NCI-H2196 treated with DMSO at 0.1 percent for 48 hours (cell line): ENCODE measurements around the gene B3GALT6.

ENCODE experiments used
- DNase-seq: peaks from one replicate; lab custom pipeline; 2025; ENCODE audit not compliant: unreplicated experiment; lab: John Stamatoyannopoulos, UW

Gene B3GALT6

DNA sequence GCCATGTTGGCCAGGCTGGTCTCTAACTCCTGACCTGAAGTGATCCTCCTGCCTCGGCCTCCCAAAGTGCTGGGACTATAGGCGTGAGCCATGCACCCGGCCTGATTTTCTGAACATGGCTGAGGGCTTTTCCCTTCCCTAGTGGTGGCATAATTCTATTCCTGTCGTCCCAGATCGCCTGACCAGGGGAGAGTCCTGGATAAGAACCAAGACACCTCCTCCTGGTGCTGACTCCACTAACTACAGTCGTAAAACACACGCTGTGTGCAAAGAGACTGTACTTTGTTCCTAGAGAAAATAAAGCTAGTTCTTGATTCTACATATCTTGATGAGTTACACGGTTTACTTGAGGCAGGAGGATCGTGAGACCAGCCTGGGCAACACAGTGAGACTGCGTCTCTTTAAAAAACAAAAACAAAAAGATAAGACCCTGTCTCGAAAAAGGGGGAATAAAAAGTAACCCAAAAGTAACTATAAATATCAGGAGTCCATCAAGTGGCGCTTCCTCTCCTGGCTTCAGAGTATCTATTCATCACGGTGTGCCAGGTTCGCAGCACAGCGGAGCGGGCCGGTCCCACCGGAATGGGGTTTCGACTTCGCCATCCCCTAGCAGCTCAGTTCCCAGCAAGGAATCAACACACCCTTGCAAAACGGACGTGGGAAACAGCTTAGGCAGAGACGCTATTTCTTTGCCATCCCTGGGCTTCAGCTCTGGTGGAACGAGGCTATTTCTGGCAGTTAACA is 1.2 kb upstream of the B3GALT6 start:
- DNase-seq, result no peak

DNA sequence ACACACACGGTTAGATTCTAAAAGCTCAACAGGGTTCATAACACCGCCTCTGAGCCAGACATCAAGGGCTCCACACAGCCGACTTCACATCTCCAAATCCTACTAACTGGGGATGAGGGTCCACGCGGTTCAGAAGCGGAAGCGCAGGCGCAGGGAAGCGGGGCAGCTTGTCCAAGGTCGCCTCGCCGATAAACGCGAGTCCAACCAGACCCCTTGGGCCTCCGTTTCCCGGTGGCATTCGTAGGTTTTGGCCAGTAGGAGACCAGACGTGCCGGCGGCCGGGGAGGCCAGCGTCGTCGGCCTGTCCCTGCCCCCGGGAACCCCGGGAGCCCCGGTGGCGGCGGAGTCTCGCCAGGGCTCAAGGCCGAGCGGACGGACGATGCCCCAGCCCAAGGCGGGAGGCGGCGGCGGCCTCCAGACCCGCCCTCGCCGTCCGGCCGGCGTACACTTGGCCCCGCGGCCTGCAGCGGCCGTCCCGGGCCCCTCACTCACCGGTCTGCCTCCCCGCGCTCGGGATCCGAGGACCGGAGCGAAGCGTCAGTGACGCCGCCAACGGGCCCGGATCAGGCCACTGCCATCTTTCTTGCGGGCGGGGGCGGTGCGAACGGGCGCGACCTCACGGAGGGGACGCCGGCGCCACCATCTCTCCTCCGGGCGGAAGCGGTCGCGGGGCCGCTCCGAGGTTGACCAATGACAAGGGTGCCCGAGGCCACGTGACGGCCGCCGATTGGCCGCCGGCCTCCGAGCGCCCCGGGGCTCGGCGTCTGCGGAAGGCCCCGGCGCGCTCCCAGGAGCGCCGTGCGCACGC is 433 bp upstream of the B3GALT6 start, which contains the start of gene SDF4:
TSS of gene SDF4 (minus strand) at position 602 of the 808 bp plus-strand sequence. CDS start 3,229 bp downstream, outside the sequence.
- DNase-seq, result peak; percentile 86

DNA sequence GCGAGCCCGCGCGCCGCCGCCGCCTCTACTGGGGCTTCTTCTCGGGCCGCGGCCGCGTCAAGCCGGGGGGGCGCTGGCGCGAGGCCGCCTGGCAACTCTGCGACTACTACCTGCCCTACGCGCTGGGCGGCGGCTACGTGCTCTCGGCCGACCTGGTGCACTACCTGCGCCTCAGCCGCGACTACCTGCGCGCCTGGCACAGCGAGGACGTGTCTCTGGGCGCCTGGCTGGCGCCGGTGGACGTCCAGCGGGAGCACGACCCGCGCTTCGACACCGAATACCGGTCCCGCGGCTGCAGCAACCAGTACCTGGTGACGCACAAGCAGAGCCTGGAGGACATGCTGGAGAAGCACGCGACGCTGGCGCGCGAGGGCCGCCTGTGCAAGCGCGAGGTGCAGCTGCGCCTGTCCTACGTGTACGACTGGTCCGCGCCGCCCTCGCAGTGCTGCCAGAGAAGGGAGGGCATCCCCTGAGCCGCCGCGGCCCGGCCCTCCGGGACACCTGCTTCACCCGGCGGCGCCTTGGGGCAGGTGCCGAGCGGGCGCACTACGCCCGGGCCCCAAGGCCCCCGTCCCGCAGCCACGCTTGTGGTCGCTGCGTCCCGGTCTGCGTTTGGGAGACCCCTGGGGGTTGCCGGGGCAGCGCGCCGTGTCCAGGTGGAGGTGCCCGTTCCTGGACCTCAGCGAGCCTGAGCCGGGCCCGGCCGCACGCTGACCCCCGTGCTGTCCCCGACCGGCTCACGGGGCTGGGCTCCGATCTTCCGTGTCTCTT is 944 bp downstream of the B3GALT6 start:
- DNase-seq, result no peak

DNA sequence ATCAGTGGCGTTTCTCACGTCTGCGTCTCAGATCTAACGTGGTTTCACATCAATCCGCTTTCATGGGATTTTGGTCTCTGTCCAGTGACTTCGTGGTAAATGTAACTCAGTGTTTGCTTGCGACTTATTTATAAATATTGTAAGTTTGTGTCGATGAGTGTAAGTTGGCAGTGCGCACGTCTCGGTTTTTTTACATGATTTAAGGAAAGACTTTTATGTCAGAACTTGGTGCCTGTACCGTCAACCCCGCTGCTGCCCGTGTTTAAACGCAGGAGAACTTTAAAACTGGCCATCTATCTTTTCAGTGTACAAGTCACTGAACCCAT is 1.5 kb downstream of the B3GALT6 start:
- DNase-seq, result no peak

DNA sequence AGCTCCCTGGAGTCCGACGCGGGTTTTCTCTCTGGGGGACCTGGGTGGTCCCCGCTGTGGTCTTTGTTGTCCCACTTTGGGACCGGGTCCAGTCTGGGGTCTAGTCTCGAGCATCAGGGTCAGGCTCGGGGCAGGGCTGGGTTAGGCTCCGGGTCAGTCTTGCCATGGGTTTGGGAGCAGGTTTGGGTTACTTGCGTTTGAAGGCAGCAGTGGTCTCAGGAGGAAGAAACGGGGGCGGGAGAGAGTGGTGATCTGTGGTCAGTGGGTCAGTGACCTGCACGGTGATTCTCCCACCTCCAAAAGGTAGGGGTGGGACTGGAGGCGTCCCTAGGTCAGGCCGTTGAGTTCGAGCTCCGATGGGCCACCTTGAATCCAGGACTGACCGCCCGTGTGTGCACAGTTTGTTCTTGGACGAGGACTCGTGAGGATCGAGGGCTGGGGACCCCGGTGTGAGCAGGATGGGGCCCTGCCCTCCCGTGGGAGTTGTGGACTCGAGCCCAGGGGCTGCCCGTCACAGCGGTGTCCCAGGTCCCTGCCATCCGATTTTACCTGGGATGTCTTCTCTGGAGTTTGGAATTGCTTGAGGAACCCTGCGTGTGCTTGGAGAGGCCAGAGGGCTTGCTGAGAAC is 2.3 kb downstream of the B3GALT6 start:
- DNase-seq, result no peak

DNA sequence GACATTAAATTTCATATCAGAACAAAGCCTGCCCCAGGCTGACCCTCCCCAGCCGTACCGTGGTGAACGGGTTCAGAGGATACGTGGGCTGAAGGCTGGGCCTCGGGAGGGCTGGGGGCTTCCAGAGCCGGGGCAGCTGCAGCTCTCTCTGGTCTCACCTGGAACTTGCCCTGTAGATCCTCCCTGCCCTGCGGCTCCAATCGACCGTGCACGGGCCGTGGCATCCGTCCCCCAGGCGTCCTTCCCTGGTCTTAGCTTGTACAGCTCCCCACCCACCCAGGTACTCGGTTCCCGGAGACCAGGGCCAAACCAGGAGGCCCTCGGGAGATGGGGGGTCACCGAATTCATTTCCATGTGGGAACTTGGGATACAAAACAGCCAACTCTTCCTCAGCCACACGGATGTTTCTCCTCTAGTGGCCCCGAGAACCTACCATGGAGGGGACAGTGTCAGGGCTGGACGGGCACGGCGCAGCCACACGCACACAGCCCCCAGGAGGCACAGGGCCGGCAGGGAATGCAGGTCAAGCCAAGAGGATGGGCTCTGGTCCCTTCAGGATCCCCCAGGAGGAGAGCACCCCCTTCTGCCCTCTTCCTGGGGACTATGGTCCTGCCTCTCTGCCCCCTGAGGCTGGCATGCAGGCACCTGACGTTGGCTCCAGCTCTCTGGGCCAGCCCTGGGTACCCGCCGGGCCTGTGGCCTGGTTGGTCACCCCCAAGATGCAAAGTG is 3.1 kb downstream of the B3GALT6 start:
- no peak for DNase-seq

DNA sequence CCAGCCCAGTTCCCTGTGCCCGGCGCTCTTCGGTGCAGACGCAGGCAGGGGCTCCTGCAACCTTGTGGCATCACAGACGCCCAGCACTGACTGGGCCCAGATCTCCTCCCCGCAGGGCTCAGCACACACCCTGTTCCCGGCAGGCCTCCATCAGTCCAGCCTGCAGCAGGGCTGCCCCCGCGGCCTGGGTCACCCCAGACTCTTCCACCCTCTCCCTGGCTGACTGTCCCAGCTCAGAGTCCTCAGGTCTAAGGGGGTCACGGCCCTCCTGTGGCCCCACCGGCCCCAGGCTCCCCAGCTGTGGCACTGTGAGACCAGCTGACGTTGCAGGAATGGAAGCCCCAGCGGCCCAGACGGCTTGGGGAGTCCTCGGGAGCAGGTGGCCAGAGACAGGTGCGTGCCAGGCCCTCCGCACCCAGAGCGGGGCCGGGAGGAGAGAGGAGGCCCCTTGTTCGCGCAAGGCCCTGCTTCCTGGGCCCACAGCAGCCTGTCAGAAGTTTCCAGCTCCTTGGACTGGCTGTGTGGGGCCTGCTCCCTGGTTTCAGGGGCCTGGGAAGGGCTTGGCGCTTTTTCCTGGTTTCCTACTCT is 4.2 kb downstream of the B3GALT6 start:
- no peak for DNase-seq

DNA sequence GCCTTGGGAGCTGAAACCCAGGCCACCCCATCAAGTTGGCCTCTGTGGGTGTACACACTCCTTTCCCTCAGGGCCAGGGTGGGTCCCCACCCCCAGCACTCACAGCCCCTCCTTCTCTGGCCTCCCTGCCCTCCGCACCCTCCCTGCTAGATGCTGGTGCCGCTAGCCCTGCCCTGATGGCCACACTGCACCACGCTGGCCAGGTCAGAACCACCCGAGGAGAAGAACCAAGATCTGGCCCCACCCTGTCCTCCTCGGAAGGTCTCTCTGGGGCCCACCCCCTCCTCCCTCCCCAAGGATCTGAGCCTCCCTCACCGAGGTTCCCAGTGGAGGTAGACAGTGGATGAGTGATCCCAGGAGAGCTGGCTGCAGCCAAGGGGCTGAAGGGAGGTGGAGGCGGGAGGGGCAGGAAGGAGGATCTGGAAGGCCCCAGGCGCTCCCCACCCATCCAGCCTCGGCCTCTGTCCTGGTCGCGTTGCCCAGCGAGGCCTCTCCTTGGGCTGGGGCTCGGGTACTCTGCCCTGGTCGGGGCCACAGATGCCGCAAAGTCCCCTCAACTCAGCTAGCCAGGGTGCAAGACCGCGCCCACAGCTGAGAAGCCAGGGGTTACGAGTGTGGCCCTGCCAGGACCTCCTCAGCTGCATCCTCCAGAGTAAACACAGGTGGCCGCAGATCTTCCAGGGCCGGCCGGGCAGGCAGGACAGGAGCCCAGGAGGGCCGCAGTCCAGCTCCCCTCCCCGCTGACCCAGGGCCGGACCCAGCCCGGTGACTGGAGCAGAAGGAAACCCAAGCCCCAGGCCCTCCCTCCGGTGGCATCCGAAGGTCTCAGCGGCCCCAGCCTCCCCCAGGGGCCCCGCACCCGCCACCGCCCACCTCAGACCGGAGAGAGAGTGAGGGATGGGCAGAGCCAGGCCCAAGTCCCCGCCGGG is 5.2 kb downstream of the B3GALT6 start:
- DNase-seq, result no peak

DNA sequence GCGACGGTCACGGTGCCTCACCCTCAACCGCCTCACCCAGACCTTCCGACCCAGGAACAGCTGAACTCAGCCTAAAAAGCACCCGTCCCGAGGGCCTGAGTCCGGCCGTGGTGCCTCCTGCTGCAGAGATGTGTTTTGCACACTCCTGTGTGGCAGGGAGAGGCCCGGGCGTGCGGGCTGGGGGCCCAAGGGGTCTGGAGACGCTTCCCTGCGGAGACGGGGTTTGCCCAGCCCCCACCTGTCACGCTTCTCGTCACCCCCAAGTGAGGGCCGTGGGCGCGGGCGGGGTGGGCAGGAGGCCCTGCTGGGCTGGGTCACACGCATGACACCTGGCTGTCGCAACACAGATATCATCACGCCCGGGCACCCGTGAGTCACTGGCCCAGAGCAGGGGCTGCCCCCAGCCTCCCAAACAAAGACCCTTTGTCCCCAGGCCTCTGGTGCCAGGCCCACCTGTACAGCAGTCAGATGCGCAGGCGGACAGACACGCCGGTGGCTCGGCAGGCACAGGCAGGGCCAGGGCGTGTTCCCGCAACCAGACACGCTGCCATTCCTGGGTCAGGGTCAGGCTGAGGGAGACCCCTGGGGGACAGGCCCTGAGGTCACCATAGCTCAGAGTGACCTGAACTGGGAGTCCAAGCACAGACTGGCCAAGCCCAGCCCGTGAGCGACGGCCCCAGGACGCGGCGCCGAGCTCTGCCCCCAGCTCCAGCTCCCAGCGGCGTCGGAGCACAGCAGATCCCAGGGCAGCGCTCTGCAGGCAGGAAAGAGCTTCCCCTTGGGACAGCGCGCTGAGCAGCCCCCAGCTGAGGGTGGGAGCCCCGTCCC is 6.1 kb downstream of the B3GALT6 start:
- DNase-seq, result no peak

DNA sequence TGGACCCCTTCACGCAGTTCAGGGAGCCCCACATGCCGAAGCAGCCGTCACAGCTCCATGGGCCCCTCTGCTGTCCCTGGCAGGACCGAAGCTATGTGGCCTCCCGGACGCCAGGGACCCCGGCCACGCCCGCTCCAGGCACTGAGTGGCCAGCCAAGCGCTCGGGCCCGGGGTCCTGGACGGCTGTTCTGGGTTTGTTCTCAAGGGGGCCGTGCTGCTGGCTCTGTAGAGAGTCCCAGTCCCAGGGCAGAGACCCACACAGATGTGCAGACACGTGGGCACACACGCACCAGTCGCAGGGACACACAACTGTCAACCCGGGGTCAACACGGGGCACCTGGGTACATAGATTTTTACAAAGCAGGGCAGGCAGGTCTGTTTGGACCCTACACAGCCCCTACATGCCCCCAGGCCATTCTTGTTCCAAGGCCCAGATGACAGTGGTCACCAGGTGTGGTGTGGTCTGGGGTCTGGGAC is 6.7 kb downstream of the B3GALT6 start:
- no peak for DNase-seq

DNA sequence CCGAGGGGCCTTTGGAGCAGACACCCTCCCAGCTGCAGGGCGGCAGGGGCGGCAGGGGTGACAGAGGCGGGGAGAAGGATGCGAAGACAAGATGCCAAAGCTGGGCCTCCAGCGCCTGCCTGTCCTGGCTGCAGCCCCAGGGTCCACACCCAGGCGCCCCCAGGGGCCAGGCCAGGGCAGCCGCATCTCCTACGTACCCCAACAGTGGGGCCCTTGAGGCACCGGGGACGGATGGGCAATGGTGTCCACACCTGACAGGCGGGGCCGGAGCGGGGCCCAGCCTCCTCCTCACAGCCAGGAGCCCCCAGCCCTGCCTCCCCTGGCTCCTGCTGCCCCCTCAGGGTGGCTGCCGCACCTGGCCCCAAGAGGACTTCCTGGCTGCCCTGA is 7.2 kb downstream of the B3GALT6 start:
- no peak for DNase-seq

DNA sequence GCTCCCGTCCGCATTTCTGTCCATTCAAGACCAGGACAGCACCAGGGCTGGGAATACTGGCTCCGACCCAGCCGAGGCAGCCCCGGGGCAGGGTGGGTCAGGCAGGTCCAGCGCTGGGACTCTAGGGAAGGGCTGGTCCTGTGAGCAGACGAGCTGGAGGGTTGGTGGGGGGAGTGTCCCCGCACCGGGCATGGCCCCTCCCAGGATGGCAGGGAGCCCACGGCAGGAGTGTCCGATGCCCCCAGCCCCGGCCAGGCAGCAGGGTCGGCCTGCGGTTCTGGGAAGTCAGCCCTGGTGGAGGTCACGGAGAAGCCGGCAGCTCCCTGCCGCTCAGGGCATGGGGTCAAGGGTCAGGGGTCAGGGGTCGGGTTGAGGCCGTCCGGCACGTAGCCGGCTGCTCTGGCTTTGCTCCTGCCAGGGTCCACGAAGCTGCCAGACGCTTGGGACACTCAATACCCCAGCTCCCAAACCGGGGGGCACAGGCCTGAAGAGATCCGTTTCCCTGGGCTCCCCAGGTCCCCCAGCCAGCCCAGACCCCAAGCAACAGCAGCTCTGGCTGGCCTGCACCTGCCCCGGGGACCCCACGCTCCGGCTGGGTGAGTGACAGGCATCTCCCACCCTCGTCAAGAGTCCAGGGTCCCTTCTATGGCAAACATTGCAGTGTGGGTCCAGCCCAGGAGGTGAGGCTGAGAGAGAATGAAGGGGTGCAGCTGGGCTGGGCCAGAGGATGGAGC is 7.7 kb downstream of the B3GALT6 start:
- no peak for DNase-seq

DNA sequence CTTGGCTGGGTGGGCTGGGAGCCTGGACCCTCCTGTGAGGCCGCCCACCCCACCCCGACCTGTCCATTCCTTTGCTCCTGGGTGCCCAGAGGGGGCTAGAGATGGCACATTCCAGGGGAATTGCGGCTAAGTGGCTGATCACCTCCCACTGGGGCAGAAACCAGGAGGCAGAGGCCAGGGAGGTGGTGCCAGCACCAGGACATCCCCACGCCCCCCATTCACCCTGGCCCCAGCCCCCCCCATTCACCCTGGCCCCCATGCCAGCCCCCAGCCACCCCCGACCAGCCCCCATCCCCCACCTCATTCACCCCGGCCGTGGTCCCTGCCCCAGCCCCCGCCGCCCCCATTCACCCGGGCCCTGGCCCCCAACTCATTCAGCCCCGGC is 8.3 kb downstream of the B3GALT6 start:
- no peak for DNase-seq

DNA sequence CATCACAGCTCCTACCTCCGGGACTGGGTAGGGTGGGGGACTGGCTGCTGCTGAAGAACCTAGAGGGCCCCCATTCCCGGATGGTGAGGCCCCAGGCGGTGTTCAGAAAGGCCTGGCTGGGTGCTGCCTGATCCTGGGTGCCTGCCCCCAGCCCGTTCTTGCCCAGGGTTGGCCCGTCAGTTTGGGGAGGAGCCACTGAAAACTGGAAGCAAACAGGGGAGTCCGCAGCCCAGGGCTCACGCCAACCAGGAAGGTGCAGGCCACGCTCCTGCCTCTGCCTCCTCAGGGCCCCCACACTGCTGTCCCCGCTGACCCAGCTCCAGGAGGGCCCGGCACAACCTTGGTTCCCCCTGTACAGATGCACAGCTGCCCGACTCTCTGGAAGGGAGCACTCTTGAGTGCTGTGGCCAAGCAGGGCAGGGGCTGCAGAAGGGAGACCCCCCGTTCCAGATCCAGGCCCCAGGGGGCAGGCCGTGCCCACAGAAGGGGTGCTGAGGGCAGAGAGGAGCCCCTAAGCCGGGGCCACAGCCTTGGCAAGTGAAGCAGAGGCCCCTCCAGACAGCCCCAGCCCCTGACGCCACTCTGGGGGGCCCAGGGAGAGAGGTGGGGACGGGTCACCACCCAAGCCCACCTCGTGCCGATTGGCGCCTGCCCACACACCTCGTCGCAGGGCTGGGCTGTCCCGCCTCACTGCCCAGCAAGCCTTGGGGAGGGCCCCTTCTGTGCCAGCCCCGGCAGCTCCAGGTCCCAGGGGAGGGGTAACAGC is 9.0 kb downstream of the B3GALT6 start:
- no peak for DNase-seq

DNA sequence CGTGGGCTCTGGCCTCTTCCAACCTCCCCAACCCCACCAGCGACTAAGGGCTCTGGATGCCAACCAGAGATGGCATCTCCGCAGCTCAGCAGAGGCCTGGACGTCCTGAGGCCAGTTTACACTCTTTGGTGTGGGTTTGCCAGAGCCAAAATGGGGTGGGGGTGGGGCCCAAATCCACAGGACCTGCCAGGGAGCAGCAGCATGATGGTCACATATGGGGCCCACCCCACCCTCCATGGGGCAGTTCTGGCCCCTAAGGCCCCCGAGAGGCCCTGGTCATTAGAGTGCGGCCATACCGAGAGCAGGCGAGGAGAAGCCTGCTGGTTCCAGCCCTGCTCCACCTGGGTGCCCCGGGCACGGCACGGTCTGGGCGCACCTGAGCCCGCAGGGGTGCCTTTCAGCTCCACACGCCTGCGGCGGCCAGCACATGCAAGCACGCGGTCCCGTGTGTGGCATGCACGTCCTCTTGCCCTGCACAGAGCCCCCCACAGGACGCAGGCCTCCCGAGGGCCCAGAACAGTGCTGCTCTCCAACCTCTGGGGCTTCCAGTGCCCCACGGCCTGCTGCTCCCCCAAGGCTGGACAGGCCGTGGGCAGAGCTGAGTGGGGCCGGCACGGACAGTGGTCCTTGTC is 9.7 kb downstream of the B3GALT6 start:
- no peak for DNase-seq
